IMR-90 (cell line): ENCODE data around the gene TRIO. TPM values are rescaled to one million over a fixed set of nuclear protein-coding genes. Genes with fewer than 3 reads are reported as not detected.

Experiments used
- ATAC-seq: fragments of 200-7000 bp; cut with Tn5 transposase; 2 replicates; pipeline ENCODE4 v1.9.1; 2020; ENCODE audit warnings: low read depth, mild to moderate bottlenecking, moderate library complexity
- BruUV-seq: library from RNA; stranded (reverse); fragments of 400-500 nt; replicated peaks from 2 replicates; lab custom pipeline; 2021; lab: Mats Ljungman, UMichigan
- CTCF ChIA-PET: fragments of 300-600 bp; formaldehyde crosslinking; extraction: SDS; loops from one replicate; lab custom pipeline; 2021; ENCODE audit warnings: antibody characterized with exemption; lab: Yijun Ruan, JAX
- POLR2A ChIA-PET: fragments of 300-600 bp; sonication (Branson Sonifier 250); formaldehyde crosslinking; loops from one replicate; lab custom pipeline; 2022; ENCODE audit warnings: antibody characterized with exemption; ENCODE audit not compliant: unreplicated experiment; lab: Charles Lee
- DNase-seq: peaks from one replicate; pipeline ENCODE4 v3.0.0; 2013
- H2AFZ ChIP-seq: replicated peaks from 2 replicates; pipeline ENCODE3; 2013; ENCODE audit warnings: low read length, mild to moderate bottlenecking; ENCODE audit not compliant: poor library complexity
- H2AK5ac ChIP-seq: 2 replicates; pipeline ENCODE4 v1.6.1; 2013; ENCODE audit warnings: low read depth, low read length, inconsistent platforms
- H2AK9ac ChIP-seq: replicated peaks from 2 replicates; pipeline ENCODE3; 2013; ENCODE audit warnings: mild to moderate bottlenecking, low read depth, low read length, moderate library complexity; ENCODE audit not compliant: poor library complexity
- H2BK120ac ChIP-seq: 2 replicates; pipeline ENCODE4 v1.6.1; 2013; ENCODE audit warnings: low read depth, low read length, inconsistent platforms
- H2BK15ac ChIP-seq: 3 replicates; pipeline ENCODE4 v1.6.1; 2013; ENCODE audit warnings: low read depth, low read length, inconsistent platforms
- H2BK20ac ChIP-seq: 2 replicates; pipeline ENCODE4 v1.6.1; 2013; ENCODE audit warnings: low read depth, mild to moderate bottlenecking, inconsistent platforms, low read length, moderate library complexity
- H2BK5ac ChIP-seq: 2 replicates; pipeline ENCODE4 v1.6.1; 2013; ENCODE audit warnings: mild to moderate bottlenecking, low read depth, low read length, inconsistent platforms; ENCODE audit not compliant: poor library complexity, severe bottlenecking
- H3K14ac ChIP-seq: replicated peaks from 2 replicates; pipeline ENCODE4 v1.6.1; 2013; ENCODE audit warnings: low read depth, low read length, inconsistent platforms
- H3K18ac ChIP-seq: 2 replicates; pipeline ENCODE4 v1.6.1; 2013; ENCODE audit warnings: low read depth, low read length, control low read depth
- H3K23ac ChIP-seq: 2 replicates; pipeline ENCODE4 v1.6.1; 2013; ENCODE audit warnings: low read depth, low read length, inconsistent platforms
- H3K27ac ChIP-seq: 2 replicates; pipeline ENCODE4 v1.5.1; 2013; ENCODE audit warnings: mild to moderate bottlenecking, control low read depth, low read length; ENCODE audit not compliant: insufficient read depth
- H3K27me3 ChIP-seq: 2 replicates; pipeline ENCODE4 v1.6.1; 2013; ENCODE audit warnings: low read length; ENCODE audit not compliant: control insufficient read depth, insufficient read depth
- H3K36me3 ChIP-seq: 2 replicates; pipeline ENCODE4 v1.6.1; 2013; ENCODE audit warnings: low read length, mixed read lengths; ENCODE audit not compliant: control insufficient read depth, insufficient read depth
- H3K4ac ChIP-seq: 2 replicates; pipeline ENCODE4 v1.6.1; 2013; ENCODE audit warnings: low read depth, low read length, inconsistent platforms
- H3K4me1 ChIP-seq: 2 replicates; pipeline ENCODE4 v1.6.1; 2013; ENCODE audit warnings: low read length, mixed read lengths; ENCODE audit not compliant: control insufficient read depth, insufficient read depth
- H3K4me2 ChIP-seq: 2 replicates; pipeline ENCODE4 v1.6.1; 2013; ENCODE audit warnings: low read depth, mild to moderate bottlenecking, control low read depth, low read length, moderate library complexity
- H3K4me3 ChIP-seq: 2 replicates; pipeline ENCODE4 v1.5.1; 2013; ENCODE audit warnings: low read depth, mild to moderate bottlenecking, control low read depth, low read length, moderate library complexity; ENCODE audit not compliant: insufficient read depth
- H3K56ac ChIP-seq: 2 replicates; pipeline ENCODE4 v1.6.1; 2013; ENCODE audit warnings: low read length, inconsistent platforms; ENCODE audit not compliant: insufficient read depth; ENCODE audit errors: extremely low read depth
- H3K79me1 ChIP-seq, 2 experiments: 2 replicates each; pipeline ENCODE4 v1.6.1; 2013; ENCODE audit warnings: low read length in 2 of 2, inconsistent platforms in 1 of 2, low read depth in 1 of 2
- H3K9ac ChIP-seq: 2 replicates; pipeline ENCODE4 v1.6.1; 2013; ENCODE audit warnings: low read depth, low read length, control low read depth
- H3K9me1 ChIP-seq: 2 replicates; pipeline ENCODE4 v1.6.1; 2013; ENCODE audit warnings: low read length, inconsistent platforms; ENCODE audit not compliant: insufficient read depth
- H3K9me3 ChIP-seq: 2 replicates; pipeline ENCODE4 v1.6.1; 2013; ENCODE audit warnings: low read length; ENCODE audit not compliant: control insufficient read depth, insufficient read depth
- H4K20me1 ChIP-seq: 2 replicates; pipeline ENCODE4 v1.6.1; 2013; ENCODE audit warnings: low read length, inconsistent platforms; ENCODE audit not compliant: insufficient read depth
- H4K5ac ChIP-seq: 2 replicates; pipeline ENCODE4 v1.6.1; 2013; ENCODE audit warnings: mild to moderate bottlenecking, low read depth, low read length, control low read depth
- H4K8ac ChIP-seq, 2 experiments: 2 replicates each; pipeline ENCODE4 v1.6.1; 2013; ENCODE audit warnings: low read depth in 2 of 2, low read length in 2 of 2, control low read depth in 1 of 2, inconsistent platforms in 1 of 2
- H4K91ac ChIP-seq: 2 replicates; pipeline ENCODE4 v1.6.1; 2013; ENCODE audit warnings: low read depth, low read length, inconsistent platforms; ENCODE audit not compliant: insufficient read depth
- BHLHE40 ChIP-seq: fragments of 150-350 bp; IDR thresholded peaks from 2 replicates; pipeline ENCODE4 v1.6.1; 2016; ENCODE audit warnings: mild to moderate bottlenecking, low read depth, low read length
- CEBPB ChIP-seq: IDR thresholded peaks from 2 replicates; pipeline ENCODE4 v1.6.1; 2012; ENCODE audit warnings: low read depth, low read length, improper control_type of control experiment
- CHD1 ChIP-seq: IDR thresholded peaks from 2 replicates; pipeline ENCODE4 v1.6.1; 2012; ENCODE audit warnings: low read depth, low read length, improper control_type of control experiment
- CTCF ChIP-seq: conservative IDR thresholded peaks from 2 replicates; pipeline ENCODE4 v1.5.1; 2012; ENCODE audit warnings: mild to moderate bottlenecking, low read depth, low read length, improper control_type of control experiment
- ELK1 ChIP-seq: fragments of 150-350 bp; IDR thresholded peaks from 2 replicates; pipeline ENCODE4 v1.6.1; 2016; ENCODE audit warnings: low read depth, mild to moderate bottlenecking, low read length, moderate library complexity, borderline replicate concordance
- FOS ChIP-seq: fragments of 150-350 bp; IDR thresholded peaks from 2 replicates; pipeline ENCODE4 v1.6.1; 2016; ENCODE audit warnings: low read depth, low read length
- MAFK ChIP-seq: IDR thresholded peaks from 2 replicates; pipeline ENCODE4 v1.6.1; 2012; ENCODE audit warnings: low read depth, low read length, improper control_type of control experiment
- MAZ ChIP-seq: IDR thresholded peaks from 2 replicates; pipeline ENCODE4 v1.6.1; 2012; ENCODE audit warnings: low read depth, mild to moderate bottlenecking, low read length, improper control_type of control experiment, moderate library complexity, borderline replicate concordance
- MXI1 ChIP-seq: IDR thresholded peaks from 2 replicates; pipeline ENCODE4 v1.6.1; 2012; ENCODE audit warnings: low read depth, mild to moderate bottlenecking, low read length, moderate library complexity, borderline replicate concordance
- NFE2L2 ChIP-seq: fragments of 150-350 bp; IDR thresholded peaks from 2 replicates; pipeline ENCODE4 v1.6.1; 2016; ENCODE audit warnings: low read depth, mild to moderate bottlenecking, low read length
- POLR2A ChIP-seq: IDR thresholded peaks from 2 replicates; pipeline ENCODE4 v1.6.1; 2012; ENCODE audit warnings: mild to moderate bottlenecking, low read depth, low read length
- RAD21 ChIP-seq: IDR thresholded peaks from 2 replicates; pipeline ENCODE4 v1.6.1; 2012; ENCODE audit warnings: low read length, improper control_type of control experiment
- RCOR1 ChIP-seq: IDR thresholded peaks from 2 replicates; pipeline ENCODE4 v1.6.1; 2012; ENCODE audit warnings: mild to moderate bottlenecking, low read length, improper control_type of control experiment; ENCODE audit not compliant: insufficient replicate concordance
- RFX5 ChIP-seq: IDR thresholded peaks from 2 replicates; pipeline ENCODE4 v1.8.0; 2012; ENCODE audit warnings: low read depth, mild to moderate bottlenecking, low read length, moderate library complexity
- SMC3 ChIP-seq: fragments of 150-350 bp; IDR thresholded peaks from 2 replicates; pipeline ENCODE4 v1.6.1; 2016; ENCODE audit warnings: low read depth, mild to moderate bottlenecking, antibody characterized with exemption, low read length, moderate library complexity
- USF2 ChIP-seq: fragments of 150-350 bp; IDR thresholded peaks from 2 replicates; pipeline ENCODE4 v1.6.1; 2017; ENCODE audit warnings: mild to moderate bottlenecking, antibody characterized with exemption, low read length, low read depth
- WGBS, 2 experiments: methylation state at CpG; one replicate each; pipeline versions ENCODE4 v1.1.5 to v1.1.7; 2013; ENCODE audit warnings: missing lambda C conversion rate in 2 of 2; ENCODE audit not compliant: insufficient read length in 1 of 2; ENCODE audit errors: extremely low coverage in 2 of 2; 5-methylcytosine and 5-hydroxymethylcytosine counted together
- dilution Hi-C: fragments of 300-500 bp; cut with HindIII; formaldehyde crosslinking; loops from one replicate; pipeline ENCODE4 v1.14.3; 2018; ENCODE audit warnings: low sequenced_read_pairs; ENCODE audit not compliant: unreplicated experiment
- in situ Hi-C: fragments of 300-500 bp; cut with MboI; formaldehyde crosslinking; loops from 3 replicates; pipeline ENCODE4 v1.14.3; 2019; ENCODE audit warnings: low sequenced_read_pairs, inconsistent platforms, mixed read lengths
- intact Hi-C: fragments of 100-400 bp; cut with micrococcal nuclease; formaldehyde crosslinking; loops from 2 replicates; pipeline ENCODE4 v1.10.0; 2022
- polyA plus RNA-seq, 3 experiments: library from polyadenylated mRNA; depleted of rRNA; stranded (reverse); fragments of >200 nt; gene quantifications; 2 replicates each; pipeline ENCODE4 v1.2.3, GENCODE V29; 2012; ENCODE audit warnings: low replicate concordance in 1 of 3
- total RNA-seq: library from RNA; depleted of rRNA; stranded (reverse); fragments of >200 nt; gene quantifications from 2 replicates; pipeline ENCODE4 v1.2.3, GENCODE V29; 2012

TRIO gene
- total and polyA plus RNA-seq, 2 of the 4 experiments (the other 2 are of a cell fraction), result 206 to 522 TPM

GRCh38 chr5:14151416-14151815 lies 8.3 kb downstream of the TRIO start:
- ChIA-PET POLR2A (no interaction called here), CTCF (no interaction called here)
- in situ Hi-C loops, result no loop called here
- Histone ChIP-seq H4K5ac (no peak overlapping the region), H3K23ac (no peak overlapping the region), H2AK9ac (no peak overlapping the region), H3K79me1 (peaks cover 0 to 14% of the 10 kb centered on the region in 2 experiments; a peak in 2 of 4 replicates), H2BK5ac (peak overlapping the region; percentile 83), H3K14ac (no peak overlapping the region), H3K4me3 (no peak overlapping the region), H4K8ac (no peak overlapping the region), H4K20me1 (peaks cover 93% of the 10 kb centered on the region), H3K27ac (no peak overlapping the region), H3K9me1 (peaks cover 20% of the 10 kb centered on the region), H3K27me3 (no peaks in the 10 kb centered on the region), H2BK20ac (no peak overlapping the region), H3K56ac (no peak overlapping the region), H3K4me1 (peaks cover 39% of the 10 kb centered on the region), H3K36me3 (peaks cover 17% of the 10 kb centered on the region), H3K4ac (no peak overlapping the region), H3K18ac (no peak overlapping the region), H2AK5ac (no peak overlapping the region), H3K9ac (no peak overlapping the region), H2AFZ (no peak overlapping the region), H2BK120ac (0 out of 2 replicates have a peak overlapping the region, but pooled peaks have one; percentile 0), H3K4me2 (peak overlapping the region; percentile 56; the same call in 1 of the 2 replicates), H4K91ac (no peak overlapping the region), H2BK15ac (no peak overlapping the region), H3K9me3 (no peaks in the 10 kb centered on the region)
- TF ChIP-seq CEBPB (no peak), MAFK (no peak), RFX5 (no peak), BHLHE40 (no peak), MAZ (no peak), MXI1 (no peak), ELK1 (no peak), CTCF (no peak), RCOR1 (no peak), POLR2A (no peak), FOS (no peak), CHD1 (no peak), NFE2L2 (no peak), RAD21 (no peak), SMC3 (no peak), USF2 (no peak)
- dilution Hi-C loops, result no loop called here
- no CpG with 5 or more reads among the region's 3 CpGs for whole genome bisulfite sequencing, 2 experiments
- ATAC-seq, result no peak
- BruUV-seq, result no TSS peak
- intact Hi-C loops, result no loop called here
- DNase-seq, result no peak
